CD8-positive, alpha-beta memory T cell (primary cell): ENCODE measurements around the gene PXK. TPM values are rescaled to one million over a fixed set of nuclear protein-coding genes. Genes with fewer than 3 reads are reported as not detected.

Experiments used
- CTCF ChIA-PET: fragments of 350-600 bp; sonication (Branson Sonifier 250); formaldehyde crosslinking; loops from one replicate; lab custom pipeline; 2021; ENCODE audit warnings: antibody characterized with exemption; lab: Charles Lee
- POLR2A ChIA-PET: fragments of 350-600 bp; sonication (Branson Sonifier 250); formaldehyde crosslinking; loops from one replicate; lab custom pipeline; 2021; ENCODE audit warnings: antibody characterized with exemption; lab: Charles Lee
- DNase-seq, 5 donors: peaks; one replicate each; pipeline versions ENCODE4 v3.0.0 to v3.0.0-alpha.2; 2020 to 2022; ENCODE audit warnings: mixed read lengths in 1 of 5
- H3K27ac ChIP-seq: one replicate; pipeline ENCODE4 v1.7.0; 2013; ENCODE audit warnings: low read depth, mild to moderate bottlenecking, low read length, moderate library complexity
- H3K27me3 ChIP-seq: 2 replicates; pipeline ENCODE4 v1.7.0; 2013; ENCODE audit warnings: low read length, mild to moderate bottlenecking; ENCODE audit not compliant: insufficient read depth, poor library complexity, severe bottlenecking
- H3K36me3 ChIP-seq: 2 replicates; pipeline ENCODE4 v1.7.0; 2013; ENCODE audit warnings: mild to moderate bottlenecking, low read length, moderate library complexity; ENCODE audit not compliant: insufficient read depth
- H3K4me1 ChIP-seq: 2 replicates; pipeline ENCODE4 v1.7.0; 2013; ENCODE audit warnings: mild to moderate bottlenecking, low read length, moderate library complexity; ENCODE audit not compliant: insufficient read depth
- H3K4me3 ChIP-seq: 2 replicates; pipeline ENCODE4 v1.7.0; 2013; ENCODE audit warnings: mild to moderate bottlenecking, low read length
- H3K9me3 ChIP-seq: 2 replicates; pipeline ENCODE4 v1.7.0; 2013; ENCODE audit warnings: mild to moderate bottlenecking, low read length
- H3K27ac Mint-ChIP-seq, 8 donors: one replicate each; pipeline ENCODE4 v1.8.0; 2020 to 2021; ENCODE audit warnings: mixed read lengths in 8 of 8, mild to moderate bottlenecking in 6 of 8, inconsistent platforms in 3 of 8, moderate library complexity in 3 of 8
- H3K27me3 Mint-ChIP-seq, 2 donors: one replicate each; pipeline ENCODE4 v1.8.0; 2020 to 2021; ENCODE audit warnings: mixed read lengths in 2 of 2, mild to moderate bottlenecking in 1 of 2, moderate library complexity in 1 of 2
- H3K36me3 Mint-ChIP-seq, 3 donors: one replicate each; pipeline ENCODE4 v1.8.0; 2020 to 2021; ENCODE audit warnings: mixed read lengths in 3 of 3, inconsistent platforms in 1 of 3, mild to moderate bottlenecking in 1 of 3
- H3K4me1 Mint-ChIP-seq, 3 donors: one replicate each; pipeline ENCODE4 v1.8.0; 2020 to 2021; ENCODE audit warnings: mixed read lengths in 3 of 3, inconsistent platforms in 1 of 3, mild to moderate bottlenecking in 1 of 3
- H3K4me3 Mint-ChIP-seq, 7 donors: one replicate each; pipeline ENCODE4 v1.8.0; 2020 to 2021; ENCODE audit warnings: mixed read lengths in 7 of 7, mild to moderate bottlenecking in 6 of 7, moderate library complexity in 4 of 7, inconsistent platforms in 2 of 7
- H3K9me3 Mint-ChIP-seq, 5 donors: one replicate each; pipeline ENCODE4 v1.8.0; 2020 to 2022; ENCODE audit warnings: mixed read lengths in 5 of 5, mild to moderate bottlenecking in 3 of 5, moderate library complexity in 2 of 5, inconsistent platforms in 1 of 5
- polyA plus RNA-seq: library from polyadenylated mRNA; unstranded; fragments of 300-500 nt; fragmentation: Illumina TruSeq; gene quantifications from one replicate; pipeline ENCODE4 v1.2.3, GENCODE V29; 2021
- total RNA-seq, 2 experiments: library from RNA; stranded (reverse); gene quantifications; one replicate each; pipeline ENCODE4 v1.2.3, GENCODE V29; 2021

The PXK gene
- total and polyA plus RNA-seq, 3 experiments from 2014 or later, result 24.8 to 27.8 (median 27.2) TPM

DNA sequence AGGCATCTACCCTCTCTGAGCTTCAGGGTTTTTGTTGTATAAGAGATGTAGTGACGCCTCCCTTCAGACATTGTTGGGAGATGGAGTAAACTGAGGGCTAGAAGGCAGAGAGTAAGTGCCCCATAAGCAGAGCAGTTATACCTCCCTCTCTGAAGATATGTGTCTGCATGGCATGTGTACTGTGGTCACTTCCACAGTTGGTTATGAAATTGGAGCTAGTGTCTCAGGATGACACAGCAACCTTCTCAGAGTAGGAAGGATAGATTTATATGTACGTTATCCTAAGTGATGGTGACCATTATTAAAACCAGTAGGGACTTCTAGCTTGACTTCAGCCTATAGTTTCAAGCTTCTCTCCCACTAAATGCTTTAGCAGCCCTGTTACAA lies 17.9 kb downstream of the PXK start:
- Mint-ChIP-seq H3K36me3 (peaks cover 4 to 12% (median 10%) of the 10 kb centered on the region in 3 donors), H3K4me3 (peak overlapping the region in 1 of 7 donors; percentile 52), H3K27me3 (no peaks in the 10 kb centered on the region), H3K27ac (peak overlapping the region in 2 of 8 donors; percentile 13 to 87), H3K4me1 (peaks cover 38 to 70% (median 63%) of the 10 kb centered on the region in 3 donors), H3K9me3 (no peaks in the 10 kb centered on the region)
- Histone ChIP-seq H3K4me1 (peaks cover 22% of the 10 kb centered on the region), H3K4me3 (no peak overlapping the region), H3K9me3 (no peaks in the 10 kb centered on the region), H3K27me3 (no peaks in the 10 kb centered on the region), H3K27ac (no peak overlapping the region), H3K36me3 (no peaks in the 10 kb centered on the region)
- POLR2A ChIA-PET, result interaction anchor here (0.6 kb wide), 1 partner anchor 36 kb away, joined by 3 read pairs; no protein-coding TSS in a partner anchor
- DNase-seq, result no peak
- CTCF ChIA-PET, result interaction anchor here (0.8 to 1.2 kb wide), 3 partner anchors 17 to 93 kb away, joined by 3 to 5 read pairs (median 3); partner anchors contain the start of genes HTD2, PXK and RPP14

DNA sequence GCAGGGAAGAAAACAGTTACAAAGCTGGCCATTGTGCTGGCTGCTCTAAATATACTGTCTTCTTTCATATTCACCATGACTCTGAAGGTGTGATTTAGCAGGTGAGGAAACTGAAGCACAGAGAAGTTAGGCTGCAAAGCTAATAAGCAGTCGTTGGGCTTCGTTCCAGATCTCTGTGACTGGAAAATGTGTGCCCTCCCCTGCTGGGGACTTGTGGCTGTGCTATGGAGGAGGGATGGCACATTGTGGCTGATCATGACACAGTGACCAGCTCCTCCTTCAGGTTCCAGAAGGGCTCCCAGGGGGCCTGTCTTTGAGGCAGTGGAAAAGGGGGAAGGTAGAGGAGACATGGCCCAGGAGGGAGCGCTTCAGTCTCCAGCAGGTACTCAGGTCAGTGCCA lies 19.2 kb downstream of the PXK start:
- H3K4me1 Mint-ChIP-seq, result peaks cover 32 to 67% (median 57%) of the 10 kb centered on the region in 3 donors
- H3K9me3 Mint-ChIP-seq, result no peaks in the 10 kb centered on the region
- H3K36me3 Mint-ChIP-seq, result peaks cover 4 to 12% (median 5%) of the 10 kb centered on the region in 3 donors
- POLR2A ChIA-PET, result no interaction called here
- no peaks in the 10 kb centered on the region for H3K36me3 ChIP-seq
- H3K27ac ChIP-seq, result no peak overlapping the region
- no peak overlapping the region for H3K4me3 ChIP-seq
- H3K9me3 ChIP-seq, result no peaks in the 10 kb centered on the region
- H3K27me3 Mint-ChIP-seq, result no peaks in the 10 kb centered on the region
- peak overlapping the region in 4 of 8 donors; percentile 12 to 80 (median 34) for H3K27ac Mint-ChIP-seq
- no peaks in the 10 kb centered on the region for H3K27me3 ChIP-seq
- H3K4me3 Mint-ChIP-seq, result peak overlapping the region in 2 of 7 donors; percentile 11 to 51
- peaks cover 22% of the 10 kb centered on the region for H3K4me1 ChIP-seq
- no peak for DNase-seq
- CTCF ChIA-PET, result no interaction called here

DNA sequence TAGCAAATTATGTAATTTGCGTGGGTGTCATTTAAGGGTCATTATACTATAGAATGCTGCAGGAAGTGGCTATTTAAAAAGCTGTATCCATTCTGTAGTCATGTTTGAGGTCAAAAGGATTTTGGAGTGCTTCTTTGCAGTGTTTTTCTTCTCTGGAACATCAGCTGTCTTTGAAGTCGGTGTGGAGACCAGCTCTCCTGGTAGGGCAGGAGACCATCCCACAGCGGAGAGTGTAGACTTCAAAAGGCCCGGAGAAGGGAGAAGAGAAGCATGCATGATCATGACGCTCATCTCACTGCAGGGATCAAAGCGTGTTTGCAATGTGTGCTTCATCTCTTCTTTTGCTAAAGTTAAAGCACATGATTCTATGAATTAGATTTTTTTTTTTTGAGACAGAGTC lies 19.9 kb downstream of the PXK start:
- DNase-seq, result no peak
- no peak overlapping the region for H3K4me3 ChIP-seq
- ChIA-PET CTCF (no interaction called here), POLR2A (no interaction called here)
- peaks cover 4 to 10% (median 5%) of the 10 kb centered on the region in 3 donors for H3K36me3 Mint-ChIP-seq
- no peaks in the 10 kb centered on the region for H3K27me3 Mint-ChIP-seq
- H3K9me3 Mint-ChIP-seq, result no peaks in the 10 kb centered on the region
- H3K36me3 ChIP-seq, result no peaks in the 10 kb centered on the region
- peaks cover 31 to 64% (median 54%) of the 10 kb centered on the region in 3 donors for H3K4me1 Mint-ChIP-seq
- no peak overlapping the region for H3K27ac ChIP-seq
- no peaks in the 10 kb centered on the region for H3K9me3 ChIP-seq
- peak overlapping the region in 1 of 7 donors; percentile 40 for H3K4me3 Mint-ChIP-seq
- H3K4me1 ChIP-seq, result peaks cover 22% of the 10 kb centered on the region
- peak overlapping the region in 2 of 8 donors; percentile 63 to 80 for H3K27ac Mint-ChIP-seq
- no peaks in the 10 kb centered on the region for H3K27me3 ChIP-seq

GRCh38 chr3:58353722-58354553 lies 21.2 kb downstream of the PXK start:
- Mint-ChIP-seq H3K36me3 (peaks cover 4 to 7% (median 5%) of the 10 kb centered on the region in 3 donors), H3K4me1 (peaks cover 34 to 57% (median 51%) of the 10 kb centered on the region in 3 donors), H3K4me3 (peak overlapping the region in 5 of 7 donors; percentile 1 to 59 (median 24)), H3K9me3 (no peaks in the 10 kb centered on the region), H3K27ac (peak overlapping the region; percentile 7 to 87 (median 68)), H3K27me3 (no peaks in the 10 kb centered on the region)
- no peak overlapping the region for H3K27ac ChIP-seq
- CTCF ChIA-PET, result no interaction called here
- DNase-seq, result peak in 2 of 5 donors; percentile 34 to 50
- H3K4me1 ChIP-seq, result peaks cover 22% of the 10 kb centered on the region
- H3K9me3 ChIP-seq, result no peaks in the 10 kb centered on the region
- H3K4me3 ChIP-seq, result no peak overlapping the region
- no peaks in the 10 kb centered on the region for H3K27me3 ChIP-seq
- POLR2A ChIA-PET, result no interaction called here
- H3K36me3 ChIP-seq, result no peaks in the 10 kb centered on the region

DNA sequence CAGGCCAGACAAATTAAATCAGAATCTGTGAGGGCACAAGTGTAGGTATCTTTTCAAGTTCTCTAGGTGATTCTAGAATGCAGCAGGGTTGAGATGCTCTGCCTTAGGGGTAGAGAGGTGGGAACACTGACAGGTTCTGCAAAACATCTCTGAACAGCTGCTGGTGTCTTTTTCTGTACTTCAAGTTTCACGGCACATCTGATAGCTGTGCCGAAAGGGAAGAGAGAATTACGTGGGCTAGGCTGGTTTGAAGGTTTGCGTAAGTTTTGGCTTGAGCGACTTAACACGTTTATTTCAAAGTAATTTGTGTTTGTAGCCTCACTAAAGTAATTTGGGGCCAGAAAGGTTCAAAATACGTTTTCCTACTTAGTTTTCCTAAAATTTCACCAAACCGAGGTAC lies 22.5 kb downstream of the PXK start:
- Histone ChIP-seq H3K36me3 (no peaks in the 10 kb centered on the region), H3K27me3 (no peaks in the 10 kb centered on the region), H3K27ac (no peak overlapping the region), H3K9me3 (no peaks in the 10 kb centered on the region), H3K4me1 (peaks cover 13% of the 10 kb centered on the region), H3K4me3 (no peak overlapping the region)
- ChIA-PET CTCF (no interaction called here), POLR2A (no interaction called here)
- peaks cover 27 to 47% (median 39%) of the 10 kb centered on the region in 3 donors for H3K4me1 Mint-ChIP-seq
- DNase-seq, result no peak
- H3K9me3 Mint-ChIP-seq, result no peaks in the 10 kb centered on the region
- no peak overlapping the region for H3K4me3 Mint-ChIP-seq
- H3K27me3 Mint-ChIP-seq, result no peaks in the 10 kb centered on the region
- no peak overlapping the region for H3K27ac Mint-ChIP-seq
- H3K36me3 Mint-ChIP-seq, result peaks cover 1 to 7% (median 2%) of the 10 kb centered on the region in 3 donors

GRCh38 chr3:58356054-58356453 lies 23.4 kb downstream of the PXK start:
- ChIA-PET POLR2A (no interaction called here), CTCF (no interaction called here)
- no peak for DNase-seq
- H3K9me3 Mint-ChIP-seq, result no peaks in the 10 kb centered on the region
- H3K4me1 Mint-ChIP-seq, result peaks cover 19 to 39% (median 31%) of the 10 kb centered on the region in 3 donors
- H3K36me3 ChIP-seq, result no peaks in the 10 kb centered on the region
- peaks cover 8% of the 10 kb centered on the region for H3K4me1 ChIP-seq
- H3K36me3 Mint-ChIP-seq, result peaks cover 0 to 7% (median 2%) of the 10 kb centered on the region in 3 donors
- H3K4me3 ChIP-seq, result no peak overlapping the region
- no peak overlapping the region for H3K4me3 Mint-ChIP-seq
- no peak overlapping the region for H3K27ac ChIP-seq
- H3K27me3 Mint-ChIP-seq, result no peaks in the 10 kb centered on the region
- H3K27ac Mint-ChIP-seq, result no peak overlapping the region
- H3K9me3 ChIP-seq, result no peaks in the 10 kb centered on the region
- no peaks in the 10 kb centered on the region for H3K27me3 ChIP-seq

DNA sequence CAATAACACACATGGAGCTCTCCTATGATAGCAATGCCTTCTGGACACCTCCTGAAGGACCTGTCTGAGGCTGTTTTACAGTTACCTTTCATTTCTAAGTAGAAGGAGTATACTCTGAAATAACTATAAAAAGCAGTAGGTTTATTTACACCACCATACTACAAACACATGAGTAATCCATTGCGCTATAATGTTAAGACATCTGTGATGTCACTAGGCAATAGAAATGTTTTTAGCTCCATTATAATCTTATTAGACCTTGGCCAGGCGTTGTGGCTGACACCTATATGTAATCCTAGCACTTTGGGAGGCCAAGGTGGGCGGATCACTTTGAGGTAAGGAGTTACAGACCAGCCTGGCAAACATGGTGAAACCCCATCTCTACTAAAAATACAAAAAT lies 24.7 kb downstream of the PXK start:
- Mint-ChIP-seq H3K4me1 (peaks cover 19 to 31% (median 23%) of the 10 kb centered on the region in 3 donors), H3K4me3 (no peak overlapping the region), H3K9me3 (no peaks in the 10 kb centered on the region), H3K27ac (peak overlapping the region in 4 of 8 donors; percentile 2 to 47 (median 30)), H3K27me3 (no peaks in the 10 kb centered on the region), H3K36me3 (peaks cover 0 to 2% (median 0%) of the 10 kb centered on the region in 3 donors)
- no peak for DNase-seq
- POLR2A ChIA-PET, result no interaction called here
- Histone ChIP-seq H3K36me3 (no peaks in the 10 kb centered on the region), H3K9me3 (no peaks in the 10 kb centered on the region), H3K4me1 (peaks cover 8% of the 10 kb centered on the region), H3K27ac (no peak overlapping the region), H3K27me3 (no peaks in the 10 kb centered on the region), H3K4me3 (no peak overlapping the region)
- CTCF ChIA-PET, result no interaction called here

DNA sequence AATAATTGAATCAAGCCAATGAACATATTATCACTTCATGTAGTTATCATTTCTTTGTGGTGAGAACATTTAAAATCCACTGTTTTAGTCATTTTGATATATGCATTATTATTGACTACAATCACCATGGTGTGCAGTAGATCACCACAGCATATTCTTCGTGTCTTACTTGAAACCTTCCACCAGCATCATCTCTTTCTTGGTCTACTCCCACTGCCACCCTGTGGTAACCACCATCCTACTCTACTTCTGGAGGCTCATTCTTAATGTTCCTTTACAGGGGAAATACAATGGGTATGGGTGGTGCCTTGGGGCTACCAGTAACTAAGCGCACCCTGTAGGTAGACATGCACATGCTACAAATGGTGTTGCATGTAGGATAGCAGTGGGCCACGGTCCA lies 25.4 kb downstream of the PXK start:
- CTCF ChIA-PET, result no interaction called here
- H3K27ac Mint-ChIP-seq, result peak overlapping the region in 1 of 8 donors; percentile 33

More for the DNA sequence above, 25.4 kb downstream of the PXK start:
- Histone ChIP-seq H3K27ac (no peak overlapping the region), H3K4me1 (peaks cover 8% of the 10 kb centered on the region), H3K36me3 (no peaks in the 10 kb centered on the region), H3K4me3 (no peak overlapping the region), H3K27me3 (no peaks in the 10 kb centered on the region), H3K9me3 (no peaks in the 10 kb centered on the region)
- Mint-ChIP-seq H3K27me3 (no peaks in the 10 kb centered on the region), H3K9me3 (no peaks in the 10 kb centered on the region), H3K36me3 (no peaks in the 10 kb centered on the region), H3K4me3 (no peak overlapping the region), H3K4me1 (peaks cover 16 to 28% (median 20%) of the 10 kb centered on the region in 3 donors)
- DNase-seq, result no peak
- POLR2A ChIA-PET, result no interaction called here
